ENCODE data around the gene LRFN5. TPM values are rescaled to one million over a fixed set of nuclear protein-coding genes. Genes with fewer than 3 reads are reported as not detected.
"Not testable (repeated sequence)": the region's sequence is repeated elsewhere in the genome, so short reads cannot be mapped to it uniquely, and the experiment has no call there.

The LRFN5 gene
- total RNA-seq, 5 donors from 2014 or later (not counting 1 experiment from before 2014, with no cell fraction given): not detected

- Histone ChIP-seq H3K27ac (ENCODE audit: low read length) (no peak overlapping the region), H3K27me3 (replicated peaks in 1 of 2; ENCODE audit: control insufficient read depth in 2 of 2, extremely low read depth in 1 of 2, insufficient read depth in 2 of 2, low read length in 1 of 2) (no peaks in the 10 kb centered on the region), H3K4me1 (ENCODE audit: control insufficient read depth in 1 of 2, extremely low read depth in 1 of 2, insufficient read depth in 2 of 2, low read length in 2 of 2) (no peaks in the 10 kb centered on the region), H3K4me3 (ENCODE audit: control insufficient read depth in 1 of 2, extremely low read depth in 1 of 2, low read length in 1 of 2) (no peak overlapping the region), H3K36me3 (ENCODE audit: control insufficient read depth in 2 of 2, extremely low read depth in 1 of 2, insufficient read depth in 1 of 2, low read length in 1 of 2) (no peaks in the 10 kb centered on the region), H3K9me3 (no peaks in the 10 kb centered on the region)
- ChIA-PET POLR2A (no interaction called here), CTCF (interaction anchor here in 1 of 2 donors (0.7 kb wide), 1 partner anchor 62 kb away, joined by 3 read pairs; no protein-coding TSS in a partner anchor)
- H3K9me3 Mint-ChIP-seq: no peaks in the 10 kb centered on the region
- no peaks in the 10 kb centered on the region for H3K4me1 Mint-ChIP-seq
- no peak overlapping the region for H3K27ac Mint-ChIP-seq
- no peaks in the 10 kb centered on the region for H3K36me3 Mint-ChIP-seq
- no peak overlapping the region for H3K4me3 Mint-ChIP-seq
- WGBS (ENCODE audit: insufficient coverage): no CpG with 5 or more reads among the region's 1 CpG
- DNase-seq (no peak), ATAC-seq (replicated peaks in 1 of 4) (no peak)
- H3K27me3 Mint-ChIP-seq: no peaks in the 10 kb centered on the region
These were observed 44.1 kb downstream of the LRFN5 start for GRCh38 chr14:41650802-41651201.

GRCh38 chr14:41654196-41654595 is 47.5 kb downstream of the LRFN5 start:
- Mint-ChIP-seq H3K4me3 (no peak overlapping the region), H3K9me3 (no peaks in the 10 kb centered on the region), H3K27me3 (no peaks in the 10 kb centered on the region), H3K4me1 (no peaks in the 10 kb centered on the region), H3K27ac (no peak overlapping the region), H3K36me3 (no peaks in the 10 kb centered on the region)
- no peak for ATAC-seq (replicated peaks in 1 of 4)
- Histone ChIP-seq H3K4me3 (ENCODE audit: control insufficient read depth in 1 of 2, extremely low read depth in 1 of 2, low read length in 1 of 2) (no peak overlapping the region), H3K4me1 (ENCODE audit: control insufficient read depth in 1 of 2, extremely low read depth in 1 of 2, insufficient read depth in 2 of 2, low read length in 2 of 2) (no peaks in the 10 kb centered on the region), H3K27me3 (replicated peaks in 1 of 2; ENCODE audit: control insufficient read depth in 2 of 2, extremely low read depth in 1 of 2, insufficient read depth in 2 of 2, low read length in 1 of 2) (no peaks in the 10 kb centered on the region), H3K9me3 (no peaks in the 10 kb centered on the region), H3K36me3 (ENCODE audit: control insufficient read depth in 2 of 2, extremely low read depth in 1 of 2, insufficient read depth in 1 of 2, low read length in 1 of 2) (no peaks in the 10 kb centered on the region), H3K27ac (ENCODE audit: low read length) (no peak overlapping the region)
- DNase-seq: no peak
- no CpG with 5 or more reads among the region's 1 CpG for WGBS (ENCODE audit: insufficient coverage)
- POLR2A ChIA-PET: no interaction called here
- CTCF ChIA-PET: no interaction called here

GRCh38 chr14:41662780-41663472 is 56.2 kb downstream of the LRFN5 start:
- H3K36me3 ChIP-seq (ENCODE audit: control insufficient read depth in 2 of 2, extremely low read depth in 1 of 2, insufficient read depth in 1 of 2, low read length in 1 of 2): no peaks in the 10 kb centered on the region
- ChIA-PET POLR2A (no interaction called here), CTCF (no interaction called here)
- ATAC-seq (replicated peaks in 1 of 4) (no peak), DNase-seq (no peak)
- Mint-ChIP-seq H3K27me3 (no peaks in the 10 kb centered on the region), H3K9me3 (no peaks in the 10 kb centered on the region), H3K4me3 (no peak overlapping the region), H3K36me3 (no peaks in the 10 kb centered on the region), H3K4me1 (no peaks in the 10 kb centered on the region), H3K27ac (no peak overlapping the region)
- H3K27me3 ChIP-seq (replicated peaks in 1 of 2; ENCODE audit: control insufficient read depth in 2 of 2, extremely low read depth in 1 of 2, insufficient read depth in 2 of 2, low read length in 1 of 2): no peaks in the 10 kb centered on the region
- WGBS (ENCODE audit: insufficient coverage): 94% methylated on average over 3 of the region's 3 CpGs
- H3K9me3 ChIP-seq: no peaks in the 10 kb centered on the region
- no peak overlapping the region for H3K27ac ChIP-seq (ENCODE audit: low read length)
- no peak overlapping the region for H3K4me3 ChIP-seq (ENCODE audit: control insufficient read depth in 1 of 2, extremely low read depth in 1 of 2, low read length in 1 of 2)
- H3K4me1 ChIP-seq (ENCODE audit: control insufficient read depth in 1 of 2, extremely low read depth in 1 of 2, insufficient read depth in 2 of 2, low read length in 2 of 2): no peaks in the 10 kb centered on the region

- Histone ChIP-seq H3K9me3 (no peaks in the 10 kb centered on the region), H3K36me3 (ENCODE audit: control insufficient read depth in 2 of 2, extremely low read depth in 1 of 2, insufficient read depth in 1 of 2, low read length in 1 of 2) (no peaks in the 10 kb centered on the region), H3K27me3 (replicated peaks in 1 of 2; ENCODE audit: control insufficient read depth in 2 of 2, extremely low read depth in 1 of 2, insufficient read depth in 2 of 2, low read length in 1 of 2) (no peaks in the 10 kb centered on the region), H3K4me1 (ENCODE audit: control insufficient read depth in 1 of 2, extremely low read depth in 1 of 2, insufficient read depth in 2 of 2, low read length in 2 of 2) (no peaks in the 10 kb centered on the region), H3K27ac (ENCODE audit: low read length) (no peak overlapping the region), H3K4me3 (ENCODE audit: control insufficient read depth in 1 of 2, extremely low read depth in 1 of 2, low read length in 1 of 2) (no peak overlapping the region)
- DNase-seq (no peak), ATAC-seq (replicated peaks in 1 of 4) (no peak)
- POLR2A ChIA-PET: no interaction called here
- H3K36me3 Mint-ChIP-seq: no peaks in the 10 kb centered on the region
- H3K9me3 Mint-ChIP-seq: no peaks in the 10 kb centered on the region
- CTCF ChIA-PET: no interaction called here
- H3K4me3 Mint-ChIP-seq: no peak overlapping the region
- no peaks in the 10 kb centered on the region for H3K27me3 Mint-ChIP-seq
- no peak overlapping the region for H3K27ac Mint-ChIP-seq
- WGBS (ENCODE audit: insufficient coverage): no CpG with 5 or more reads among the region's 2 CpGs
- no peaks in the 10 kb centered on the region for H3K4me1 Mint-ChIP-seq
These were observed 56.8 kb downstream of the LRFN5 start for GRCh38 chr14:41663473-41663850.

GRCh38 chr14:41666301-41666700 is 59.6 kb downstream of the LRFN5 start:
- CTCF ChIA-PET: no interaction called here
- no CpG with 5 or more reads among the region's 2 CpGs for WGBS (ENCODE audit: insufficient coverage)
- H3K27me3 Mint-ChIP-seq: no peaks in the 10 kb centered on the region

GRCh38 chr14:41668356-41668755 is 61.7 kb downstream of the LRFN5 start:
- no peaks in the 10 kb centered on the region for H3K9me3 ChIP-seq
- no peak overlapping the region for H3K27ac ChIP-seq (ENCODE audit: low read length)
- Mint-ChIP-seq H3K4me1 (no peaks in the 10 kb centered on the region), H3K4me3 (no peak overlapping the region), H3K9me3 (no peaks in the 10 kb centered on the region), H3K36me3 (no peaks in the 10 kb centered on the region), H3K27me3 (no peaks in the 10 kb centered on the region), H3K27ac (no peak overlapping the region)
- DNase-seq (no peak), ATAC-seq (replicated peaks in 1 of 4) (no peak)
- no peaks in the 10 kb centered on the region for H3K27me3 ChIP-seq (replicated peaks in 1 of 2; ENCODE audit: control insufficient read depth in 2 of 2, extremely low read depth in 1 of 2, insufficient read depth in 2 of 2, low read length in 1 of 2)
- no peaks in the 10 kb centered on the region for H3K4me1 ChIP-seq (ENCODE audit: control insufficient read depth in 1 of 2, extremely low read depth in 1 of 2, insufficient read depth in 2 of 2, low read length in 2 of 2)
- ChIA-PET CTCF (no interaction called here), POLR2A (no interaction called here)
- no peaks in the 10 kb centered on the region for H3K36me3 ChIP-seq (ENCODE audit: control insufficient read depth in 2 of 2, extremely low read depth in 1 of 2, insufficient read depth in 1 of 2, low read length in 1 of 2)
- H3K4me3 ChIP-seq (ENCODE audit: control insufficient read depth in 1 of 2, extremely low read depth in 1 of 2, low read length in 1 of 2): no peak overlapping the region
- no CpG with 5 or more reads among the region's 1 CpG for WGBS (ENCODE audit: insufficient coverage)

More at GRCh38 chr14:41666301-41666700, 59.6 kb downstream of the LRFN5 start:
- no peaks in the 10 kb centered on the region for H3K4me1 Mint-ChIP-seq
- no peaks in the 10 kb centered on the region for H3K9me3 Mint-ChIP-seq
- Histone ChIP-seq H3K9me3 (no peaks in the 10 kb centered on the region), H3K4me3 (ENCODE audit: control insufficient read depth in 1 of 2, extremely low read depth in 1 of 2, low read length in 1 of 2) (no peak overlapping the region), H3K27ac (ENCODE audit: low read length) (no peak overlapping the region), H3K27me3 (replicated peaks in 1 of 2; ENCODE audit: control insufficient read depth in 2 of 2, extremely low read depth in 1 of 2, insufficient read depth in 2 of 2, low read length in 1 of 2) (no peaks in the 10 kb centered on the region), H3K36me3 (ENCODE audit: control insufficient read depth in 2 of 2, extremely low read depth in 1 of 2, insufficient read depth in 1 of 2, low read length in 1 of 2) (no peaks in the 10 kb centered on the region), H3K4me1 (ENCODE audit: control insufficient read depth in 1 of 2, extremely low read depth in 1 of 2, insufficient read depth in 2 of 2, low read length in 2 of 2) (no peaks in the 10 kb centered on the region)
- H3K27ac Mint-ChIP-seq: no peak overlapping the region
- H3K4me3 Mint-ChIP-seq: no peak overlapping the region
- DNase-seq: no peak
- H3K36me3 Mint-ChIP-seq: no peaks in the 10 kb centered on the region
- POLR2A ChIA-PET: no interaction called here
- ATAC-seq (replicated peaks in 1 of 4): no peak

GRCh38 chr14:41673601-41674000 is 66.9 kb downstream of the LRFN5 start:
- H3K27me3 Mint-ChIP-seq; H3K36me3 ChIP-seq (ENCODE audit: control insufficient read depth in 2 of 2, extremely low read depth in 1 of 2, insufficient read depth in 1 of 2, low read length in 1 of 2); H3K4me1 ChIP-seq (ENCODE audit: control insufficient read depth in 1 of 2, extremely low read depth in 1 of 2, insufficient read depth in 2 of 2, low read length in 2 of 2); H3K9me3 ChIP-seq; H3K4me3 ChIP-seq (ENCODE audit: control insufficient read depth in 1 of 2, extremely low read depth in 1 of 2, low read length in 1 of 2); H3K27ac Mint-ChIP-seq; CTCF ChIA-PET; H3K4me3 Mint-ChIP-seq; H3K27me3 ChIP-seq (replicated peaks in 1 of 2; ENCODE audit: control insufficient read depth in 2 of 2, extremely low read depth in 1 of 2, insufficient read depth in 2 of 2, low read length in 1 of 2); POLR2A ChIA-PET; H3K36me3 Mint-ChIP-seq; H3K4me1 Mint-ChIP-seq; H3K27ac ChIP-seq (ENCODE audit: low read length); DNase-seq; ATAC-seq (replicated peaks in 1 of 4): not testable (repeated sequence)
- 100% methylated on average over 1 of the region's 24 CpGs for WGBS (ENCODE audit: insufficient coverage)
- peaks cover 6 to 12% (median 8%) of the 10 kb centered on the region in 3 donors for H3K9me3 Mint-ChIP-seq

Data from T-cell (primary cell).